Muscle of leg (tissue), 11 donors: ENCODE results near the gene CECR2. TPM values are rescaled to one million over a fixed set of nuclear protein-coding genes. Genes with fewer than 3 reads are reported as not detected.
A peak's percentile ranks its signal among the peaks of the same experiment; 100 is the strongest.

ENCODE experiments used
- DNase-seq: peaks from one replicate; pipeline ENCODE4 v3.0.0; 2013
- H3K27ac ChIP-seq: one replicate; pipeline ENCODE4 v1.5.1; 2013; ENCODE audit warnings: mild to moderate bottlenecking, low read length, control low read depth
- H3K27me3 ChIP-seq: one replicate; pipeline ENCODE4 v1.6.1; 2013; ENCODE audit warnings: low read length; ENCODE audit not compliant: control insufficient read depth, insufficient read depth
- H3K36me3 ChIP-seq: one replicate; pipeline ENCODE4 v1.6.1; 2013; ENCODE audit warnings: low read length; ENCODE audit not compliant: control insufficient read depth, insufficient read depth
- H3K4me1 ChIP-seq: one replicate; pipeline ENCODE4 v1.6.1; 2013; ENCODE audit warnings: low read length; ENCODE audit not compliant: control insufficient read depth, insufficient read depth
- H3K4me3 ChIP-seq: one replicate; pipeline ENCODE4 v1.5.1; 2013; ENCODE audit warnings: low read length, control low read depth
- H3K9me3 ChIP-seq: replicated peaks from 2 replicates; pipeline ENCODE4 v1.6.1; 2013; ENCODE audit warnings: low read depth, low read length; ENCODE audit not compliant: control insufficient read depth
- WGBS: methylation state at CpG from one replicate; pipeline ENCODE4 v1.1.5; 2013; ENCODE audit warnings: missing lambda C conversion rate; ENCODE audit not compliant: insufficient coverage; 5-methylcytosine and 5-hydroxymethylcytosine counted together
- polyA plus RNA-seq, 8 donors: library from polyadenylated mRNA; unstranded; fragments of 120-200 nt; gene quantifications; one replicate each; pipeline versions ENCODE4 v1.2.1 to v1.2.3, GENCODE V29; 2013; ENCODE audit warnings: inconsistent platforms in 1 of 8, low replicate concordance in 1 of 8; ENCODE audit not compliant: insufficient read length in 8 of 8, insufficient read depth in 1 of 8
- total RNA-seq: library from RNA; stranded (reverse); fragments of 120-200 nt; gene quantifications from one replicate; pipeline ENCODE4 v1.2.4, GENCODE V29; 2013

The CECR2 gene
- total and polyA plus RNA-seq, 9 donors = 10.3 to 26.8 (median 15.8) TPM

GRCh38 chr22:17438026-17438425, 68.8 kb downstream of the CECR2 start:
- H3K9me3 ChIP-seq = no peaks in the 10 kb centered on the region
- no CpG with 5 or more reads among the region's 2 CpGs for WGBS
- H3K27ac ChIP-seq = no peak overlapping the region
- H3K4me3 ChIP-seq = no peak overlapping the region
- H3K36me3 ChIP-seq = no peaks in the 10 kb centered on the region
- no peak for DNase-seq
- peaks cover 24% of the 10 kb centered on the region for H3K4me1 ChIP-seq
- no peaks in the 10 kb centered on the region for H3K27me3 ChIP-seq

- Histone ChIP-seq H3K27me3 (no peaks in the 10 kb centered on the region), H3K9me3 (no peaks in the 10 kb centered on the region), H3K4me3 (no peak overlapping the region), H3K36me3 (no peaks in the 10 kb centered on the region), H3K27ac (no peak overlapping the region), H3K4me1 (peaks cover 24% of the 10 kb centered on the region)
- no CpG with 5 or more reads among the region's 5 CpGs for WGBS
- no peak for DNase-seq
Measured at GRCh38 chr22:17441326-17441725, 72.1 kb downstream of the CECR2 start.

- Histone ChIP-seq H3K4me1 (peaks cover 14% of the 10 kb centered on the region), H3K27ac (peak overlapping the region; percentile 67), H3K36me3 (no peaks in the 10 kb centered on the region), H3K27me3 (no peaks in the 10 kb centered on the region), H3K9me3 (no peaks in the 10 kb centered on the region), H3K4me3 (no peak overlapping the region)
- peak; percentile 74 for DNase-seq
- WGBS = 56% methylated on average over 11 of the region's 17 CpGs
Measured at GRCh38 chr22:17443405-17444203, 74.3 kb downstream of the CECR2 start.

GRCh38 chr22:17444204-17444504, 74.9 kb downstream of the CECR2 start:
- Histone ChIP-seq H3K4me3 (no peak overlapping the region), H3K4me1 (peaks cover 14% of the 10 kb centered on the region), H3K36me3 (no peaks in the 10 kb centered on the region), H3K27me3 (no peaks in the 10 kb centered on the region), H3K27ac (peak overlapping the region; percentile 67), H3K9me3 (no peaks in the 10 kb centered on the region)
- DNase-seq = peak; percentile 32
- WGBS = 84% methylated on average over 6 of the region's 6 CpGs

GRCh38 chr22:17446698-17447097, 77.4 kb downstream of the CECR2 start:
- DNase-seq = no peak
- Histone ChIP-seq H3K4me3 (no peak overlapping the region), H3K27ac (no peak overlapping the region), H3K36me3 (no peaks in the 10 kb centered on the region), H3K27me3 (no peaks in the 10 kb centered on the region), H3K4me1 (peaks cover 14% of the 10 kb centered on the region), H3K9me3 (no peaks in the 10 kb centered on the region)
- WGBS = 87% methylated on average over 6 of the region's 10 CpGs

GRCh38 chr22:17451316-17451715, 82.1 kb downstream of the CECR2 start:
- Histone ChIP-seq H3K9me3 (no peaks in the 10 kb centered on the region), H3K4me3 (no peak overlapping the region), H3K27ac (no peak overlapping the region), H3K4me1 (no peaks in the 10 kb centered on the region), H3K27me3 (no peaks in the 10 kb centered on the region), H3K36me3 (no peaks in the 10 kb centered on the region)
- no peak for DNase-seq
- WGBS = 76% methylated on average over 4 of the region's 5 CpGs

GRCh38 chr22:17460895-17461294, 91.6 kb downstream of the CECR2 start:
- H3K4me1 ChIP-seq = no peaks in the 10 kb centered on the region
- WGBS = 100% methylated on average over 1 of the region's 6 CpGs
- no peak for DNase-seq
- no peak overlapping the region for H3K27ac ChIP-seq
- H3K4me3 ChIP-seq = no peak overlapping the region
- no peaks in the 10 kb centered on the region for H3K36me3 ChIP-seq
- no peaks in the 10 kb centered on the region for H3K9me3 ChIP-seq
- no peaks in the 10 kb centered on the region for H3K27me3 ChIP-seq

- no CpG with 5 or more reads among the region's 4 CpGs for WGBS
- Histone ChIP-seq H3K4me3 (no peak overlapping the region), H3K9me3 (no peaks in the 10 kb centered on the region), H3K27ac (no peak overlapping the region), H3K4me1 (peaks cover 17% of the 10 kb centered on the region), H3K36me3 (no peaks in the 10 kb centered on the region), H3K27me3 (no peaks in the 10 kb centered on the region)
- no peak for DNase-seq
Measured at GRCh38 chr22:17470880-17471500, 101.7 kb downstream of the CECR2 start.

- no CpG with 5 or more reads among the region's 6 CpGs for WGBS
- H3K4me1 ChIP-seq = peaks cover 17% of the 10 kb centered on the region
- no peaks in the 10 kb centered on the region for H3K9me3 ChIP-seq
- H3K36me3 ChIP-seq = no peaks in the 10 kb centered on the region
- H3K27ac ChIP-seq = peak overlapping the region; percentile 83
- no peaks in the 10 kb centered on the region for H3K27me3 ChIP-seq
- DNase-seq = peak; percentile 81
- no peak overlapping the region for H3K4me3 ChIP-seq
Measured at GRCh38 chr22:17471886-17472535, 102.8 kb downstream of the CECR2 start.

GRCh38 chr22:17472932-17473331, 103.7 kb downstream of the CECR2 start:
- WGBS = 20% methylated on average over 1 of the region's 5 CpGs
- Histone ChIP-seq H3K36me3 (peaks cover 6% of the 10 kb centered on the region), H3K4me3 (no peak overlapping the region), H3K27ac (peak overlapping the region; percentile 83), H3K9me3 (no peaks in the 10 kb centered on the region), H3K4me1 (peaks cover 17% of the 10 kb centered on the region), H3K27me3 (no peaks in the 10 kb centered on the region)
- DNase-seq = peak; percentile 45
